ENCODE measurements around the gene IDS.
"Not testable (repeated sequence)": the region's sequence is repeated elsewhere in the genome, so short reads cannot be mapped to it uniquely, and the experiment has no call there.

- TF ChIP-seq CTCF (IDR thresholded peaks at IDR 0.05); PRDM15 (CRISPR knock-in tag; IDR thresholded peaks at IDR 0.05); ARID4B (CRISPR knock-in tag; IDR thresholded peaks at IDR 0.05; ENCODE audit: borderline replicate concordance); JUN (CRISPR knock-in tag; IDR thresholded peaks at IDR 0.05); SP1 (CRISPR knock-in tag; conservative IDR thresholded peaks at IDR 0.05); ZNF138 (CRISPR knock-in tag; conservative IDR thresholded peaks at IDR 0.05); NFYB (CRISPR knock-in tag; conservative IDR thresholded peaks at IDR 0.05; ENCODE audit: low read depth); TCF7 (CRISPR knock-in tag; IDR thresholded peaks at IDR 0.05; ENCODE audit: low read depth); CREB1 (CRISPR knock-in tag; IDR thresholded peaks at IDR 0.05); ATF3 (CRISPR knock-in tag; conservative IDR thresholded peaks at IDR 0.05); FOXK1 (CRISPR knock-in tag; IDR thresholded peaks at IDR 0.05); ZNF423 (CRISPR knock-in tag; IDR thresholded peaks at IDR 0.05); HMGXB4 (CRISPR knock-in tag; IDR thresholded peaks at IDR 0.05): not testable (repeated sequence)
Observed at GRCh38 chrX:149525389-149525788, 20.3 kb upstream of the IDS start.
